ENCODE results near the gene C16orf90. TPM values are rescaled to one million over a fixed set of nuclear protein-coding genes. Genes with fewer than 3 reads are reported as not detected.

Gene C16orf90, protein sequence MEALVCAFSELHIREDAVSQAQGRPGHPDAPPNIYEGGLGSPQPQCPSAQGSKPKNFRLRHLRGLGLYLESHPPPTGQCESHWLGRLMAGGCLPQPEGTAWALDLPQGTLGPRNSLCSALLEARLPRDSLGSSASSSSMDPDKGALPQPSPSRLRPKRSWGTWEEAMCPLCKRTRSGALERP
- not detected in 2 replicates for total RNA-seq
- not detected in 2 replicates for polyA plus RNA-seq

DNA sequence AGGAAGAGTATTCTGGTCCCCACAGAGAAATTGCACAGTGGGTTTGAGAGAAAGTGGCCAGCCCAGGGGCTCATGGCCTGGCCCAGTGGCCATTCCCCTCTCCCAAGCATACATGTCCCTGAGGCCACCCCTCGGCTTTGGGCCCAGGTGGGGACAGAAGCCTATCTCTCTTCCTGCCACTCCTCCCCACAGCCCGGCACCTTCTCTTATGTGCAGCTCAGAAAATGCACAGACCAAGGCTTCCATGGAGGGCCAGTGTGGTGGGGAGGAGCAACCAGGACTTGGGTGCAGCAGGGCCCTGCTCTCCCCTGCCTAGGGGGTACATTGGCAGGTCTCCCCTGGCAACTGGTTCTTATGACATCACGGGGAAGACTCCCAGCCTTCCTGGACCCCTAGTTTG, at the start of gene C16orf90:
C16orf90 (minus strand) TSS at position 314 of the 400 bp plus-strand sequence; CDS start at position 246, 68 bp downstream.
- Histone ChIP-seq H2AFZ (no peak within 1 kb of the TSS), H3K9me3 (ENCODE audit: low read depth) (no peaks in the 10 kb centered on the region), H3K4me3 (no peak within 1 kb of the TSS), H3K79me2 (no peaks in the 10 kb centered on the region), H3K9me2 (replicated peaks; ENCODE audit: insufficient read depth) (no peaks in the 10 kb centered on the region), H4K20me1 (ENCODE audit: insufficient read depth, poor library complexity, severe bottlenecking) (no peaks in the 10 kb centered on the region), H3K27ac (no peak within 1 kb of the TSS), H3K36me3 (replicated peaks; ENCODE audit: insufficient read depth, low read depth) (no peaks in the 10 kb centered on the region), H3K27me3 (no peaks in the 10 kb centered on the region), H3K4me1 (ENCODE audit: insufficient read depth) (no peaks in the 10 kb centered on the region), H3K4me2 (no peak within 1 kb of the TSS)
- 91% methylated on average over 3 of the region's 3 CpGs for WGBS (ENCODE audit: low lambda C conversion rate, missing lambda C conversion rate)
- TF ChIP-seq EZH2phosphoT487 (IDR thresholded peaks at IDR 0.05; ENCODE audit: low read depth, severe bottlenecking, unreplicated experiment) (no peak), EZH2 (IDR thresholded peaks at IDR 0.05; ENCODE audit: borderline replicate concordance) (no peak)
- TF ChIP-seq, protein P1, sequence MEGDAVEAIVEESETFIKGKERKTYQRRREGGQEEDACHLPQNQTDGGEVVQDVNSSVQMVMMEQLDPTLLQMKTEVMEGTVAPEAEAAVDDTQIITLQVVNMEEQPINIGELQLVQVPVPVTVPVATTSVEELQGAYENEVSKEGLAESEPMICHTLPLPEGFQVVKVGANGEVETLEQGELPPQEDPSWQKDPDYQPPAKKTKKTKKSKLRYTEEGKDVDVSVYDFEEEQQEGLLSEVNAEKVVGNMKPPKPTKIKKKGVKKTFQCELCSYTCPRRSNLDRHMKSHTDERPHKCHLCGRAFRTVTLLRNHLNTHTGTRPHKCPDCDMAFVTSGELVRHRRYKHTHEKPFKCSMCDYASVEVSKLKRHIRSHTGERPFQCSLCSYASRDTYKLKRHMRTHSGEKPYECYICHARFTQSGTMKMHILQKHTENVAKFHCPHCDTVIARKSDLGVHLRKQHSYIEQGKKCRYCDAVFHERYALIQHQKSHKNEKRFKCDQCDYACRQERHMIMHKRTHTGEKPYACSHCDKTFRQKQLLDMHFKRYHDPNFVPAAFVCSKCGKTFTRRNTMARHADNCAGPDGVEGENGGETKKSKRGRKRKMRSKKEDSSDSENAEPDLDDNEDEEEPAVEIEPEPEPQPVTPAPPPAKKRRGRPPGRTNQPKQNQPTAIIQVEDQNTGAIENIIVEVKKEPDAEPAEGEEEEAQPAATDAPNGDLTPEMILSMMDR (IDR thresholded peaks at IDR 0.05; ENCODE audit: poor library complexity), result no peak
- no peak for DNase-seq (ENCODE audit: low spot score)

DNA sequence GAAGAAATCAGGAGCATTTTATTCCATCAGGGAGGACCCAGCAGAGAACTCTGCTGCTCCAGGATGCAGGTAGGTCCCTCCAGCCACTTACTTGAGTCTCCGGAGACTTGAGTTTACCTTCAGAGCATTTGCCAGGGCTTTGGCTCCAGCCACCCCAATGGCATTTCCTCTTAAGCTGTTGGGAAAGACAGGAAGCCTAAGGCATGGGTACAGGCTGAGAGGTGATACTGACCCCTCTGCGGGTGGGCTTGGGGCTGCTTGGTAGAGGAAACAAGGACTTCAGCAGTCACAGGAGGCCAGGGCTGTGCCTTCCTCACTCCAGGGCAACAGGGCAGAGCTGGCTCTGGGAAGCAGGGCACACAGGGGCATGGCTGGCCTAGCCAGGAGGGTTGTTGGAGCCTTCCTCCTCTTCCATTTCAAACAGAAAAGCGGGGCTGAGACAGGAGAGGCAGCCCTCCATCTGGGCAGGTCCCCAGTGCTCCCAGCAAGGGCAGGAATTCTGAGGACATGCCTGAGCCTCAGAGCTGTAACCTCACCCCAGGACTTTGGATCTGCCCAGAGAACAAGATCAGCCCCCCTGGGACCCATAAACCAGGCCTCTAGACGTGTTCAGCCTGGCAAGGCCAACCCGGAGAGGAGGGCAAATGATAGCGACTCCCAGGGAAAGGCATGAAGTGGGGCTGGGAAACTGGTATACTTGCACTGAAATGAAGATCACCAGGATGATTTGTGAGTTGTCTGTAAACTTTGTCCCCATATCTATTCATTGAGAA, 47.5 kb upstream of the C16orf90 start:
- no peaks in the 10 kb centered on the region for H3K9me2 ChIP-seq (replicated peaks; ENCODE audit: insufficient read depth)
- H2AFZ ChIP-seq, result no peak overlapping the region
- no peaks in the 10 kb centered on the region for H3K36me3 ChIP-seq (replicated peaks; ENCODE audit: insufficient read depth, low read depth)
- TF ChIP-seq EZH2phosphoT487 (IDR thresholded peaks at IDR 0.05; ENCODE audit: low read depth, severe bottlenecking, unreplicated experiment) (no peak), EZH2 (IDR thresholded peaks at IDR 0.05; ENCODE audit: borderline replicate concordance) (no peak)
- TF ChIP-seq, protein P1 (IDR thresholded peaks at IDR 0.05; ENCODE audit: poor library complexity), result no peak
- H3K27ac ChIP-seq, result no peak overlapping the region
- H3K4me3 ChIP-seq, result no peak overlapping the region
- DNase-seq (ENCODE audit: low spot score), result no peak
- WGBS (ENCODE audit: low lambda C conversion rate, missing lambda C conversion rate), result 85% methylated on average over 6 of the region's 6 CpGs
- H3K27me3 ChIP-seq, result no peaks in the 10 kb centered on the region
- H4K20me1 ChIP-seq (ENCODE audit: insufficient read depth, poor library complexity, severe bottlenecking), result no peaks in the 10 kb centered on the region
- H3K9me3 ChIP-seq (ENCODE audit: low read depth), result no peaks in the 10 kb centered on the region
- no peaks in the 10 kb centered on the region for H3K79me2 ChIP-seq
- no peak overlapping the region for H3K4me2 ChIP-seq
- H3K4me1 ChIP-seq (ENCODE audit: insufficient read depth), result no peaks in the 10 kb centered on the region

DNA sequence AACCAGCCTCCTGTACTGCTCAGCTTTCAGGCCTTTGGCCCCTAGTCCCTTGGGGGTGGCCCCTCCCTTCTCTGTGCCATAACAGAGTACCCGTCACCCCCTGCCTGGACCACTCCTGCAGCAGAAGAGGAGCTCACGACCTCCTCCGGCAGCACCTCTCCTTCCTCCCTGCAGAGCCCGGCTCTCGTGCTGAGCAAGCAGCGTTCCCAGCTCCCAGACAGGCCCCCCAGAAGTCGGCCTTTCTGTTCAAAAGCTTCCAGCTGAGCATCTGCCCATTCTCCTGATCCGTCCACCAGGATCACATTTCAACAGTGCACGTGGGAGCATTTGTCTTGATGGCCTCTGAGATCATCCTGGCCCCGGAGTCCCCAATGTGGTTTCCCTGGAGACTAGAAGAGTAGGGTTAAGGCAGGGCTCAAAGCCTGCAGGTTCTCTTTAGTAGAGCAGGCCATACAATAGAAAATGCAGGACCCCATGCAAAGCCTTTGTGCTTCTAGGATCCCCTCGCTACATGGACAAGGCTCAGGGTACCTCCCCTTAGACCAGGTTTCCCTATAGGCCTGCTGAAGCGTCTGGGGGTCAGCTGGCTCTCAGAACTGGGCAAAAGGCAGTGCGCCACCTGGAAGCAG, 46.4 kb upstream of the C16orf90 start:
- WGBS (ENCODE audit: low lambda C conversion rate, missing lambda C conversion rate), result 91% methylated on average over 13 of the region's 13 CpGs
- H3K4me1 ChIP-seq (ENCODE audit: insufficient read depth), result no peaks in the 10 kb centered on the region
- no peak for TF ChIP-seq EZH2phosphoT487 (IDR thresholded peaks at IDR 0.05; ENCODE audit: low read depth, severe bottlenecking, unreplicated experiment)
- H2AFZ ChIP-seq, result no peak overlapping the region
- no peak overlapping the region for H3K4me2 ChIP-seq
- no peak overlapping the region for H3K27ac ChIP-seq
- H3K79me2 ChIP-seq, result no peaks in the 10 kb centered on the region
- H3K36me3 ChIP-seq (replicated peaks; ENCODE audit: insufficient read depth, low read depth), result no peaks in the 10 kb centered on the region
- no peak overlapping the region for H3K4me3 ChIP-seq
- no peak for DNase-seq (ENCODE audit: low spot score)
- no peaks in the 10 kb centered on the region for H4K20me1 ChIP-seq (ENCODE audit: insufficient read depth, poor library complexity, severe bottlenecking)
- H3K9me2 ChIP-seq (replicated peaks; ENCODE audit: insufficient read depth), result no peaks in the 10 kb centered on the region
- no peaks in the 10 kb centered on the region for H3K27me3 ChIP-seq
- H3K9me3 ChIP-seq (ENCODE audit: low read depth), result no peaks in the 10 kb centered on the region

- WGBS (ENCODE audit: low lambda C conversion rate, missing lambda C conversion rate), result 91% methylated on average over 4 of the region's 4 CpGs
- Histone ChIP-seq H3K27ac (no peak overlapping the region), H3K79me2 (no peaks in the 10 kb centered on the region), H3K36me3 (replicated peaks; ENCODE audit: insufficient read depth, low read depth) (no peaks in the 10 kb centered on the region), H3K9me3 (ENCODE audit: low read depth) (no peaks in the 10 kb centered on the region), H3K4me2 (no peak overlapping the region), H3K4me1 (ENCODE audit: insufficient read depth) (no peaks in the 10 kb centered on the region), H3K27me3 (no peaks in the 10 kb centered on the region), H4K20me1 (ENCODE audit: insufficient read depth, poor library complexity, severe bottlenecking) (no peaks in the 10 kb centered on the region), H3K4me3 (no peak overlapping the region), H2AFZ (no peak overlapping the region), H3K9me2 (replicated peaks; ENCODE audit: insufficient read depth) (no peaks in the 10 kb centered on the region)
- DNase-seq (ENCODE audit: low spot score), result no peak
- TF ChIP-seq, protein P1 (IDR thresholded peaks at IDR 0.05; ENCODE audit: poor library complexity), result no peak
- no peak for TF ChIP-seq EZH2phosphoT487 (IDR thresholded peaks at IDR 0.05; ENCODE audit: low read depth, severe bottlenecking, unreplicated experiment)
- TF ChIP-seq EZH2 (IDR thresholded peaks at IDR 0.05; ENCODE audit: borderline replicate concordance), result no peak
These were observed 42.9 kb upstream of the C16orf90 start for GRCh38 chr16:3538222-3538621.
